HG03135 (cell line): ENCODE measurements around the gene MC2R.
"Not testable (repeated sequence)": the region's sequence is repeated elsewhere in the genome, so short reads cannot be mapped to it uniquely, and the experiment has no call there.

ENCODE experiments used
- ATAC-seq: cut with Tn5 transposase; IDR thresholded peaks from one replicate; pipeline ENCODE4 v1.9.1; 2021; ENCODE audit warnings: mild to moderate bottlenecking, moderate library complexity; ENCODE audit not compliant: unreplicated experiment

The MC2R gene

GRCh38 chr18:13894531-13894930 is 20.8 kb downstream of the MC2R start:
- no peak for ATAC-seq

GRCh38 chr18:13893418-13893760 is 21.9 kb downstream of the MC2R start:
- ATAC-seq, result peak; percentile 99

- no peak for ATAC-seq
These were observed 23.2 kb downstream of the MC2R start for GRCh38 chr18:13892098-13892497.

GRCh38 chr18:13890761-13891361 is 24.5 kb downstream of the MC2R start:
- no peak for ATAC-seq

GRCh38 chr18:13889671-13890070 is 25.7 kb downstream of the MC2R start:
- no peak for ATAC-seq

GRCh38 chr18:13888191-13888716 is 27.1 kb downstream of the MC2R start:
- ATAC-seq, result no peak

GRCh38 chr18:13885009-13885408 is 30.3 kb downstream of the MC2R start:
- ATAC-seq, result no peak

GRCh38 chr18:13879937-13880336 is 35.4 kb downstream of the MC2R start:
- ATAC-seq, result no peak

- ATAC-seq, result no peak
These were observed 35.8 kb downstream of the MC2R start for GRCh38 chr18:13879492-13879891.

GRCh38 chr18:13878857-13879256 is 36.5 kb downstream of the MC2R start:
- ATAC-seq, result no peak

- ATAC-seq, result no peak
These were observed 38.2 kb downstream of the MC2R start for GRCh38 chr18:13877157-13877556.

- ATAC-seq, result no peak
These were observed 40.8 kb downstream of the MC2R start for GRCh38 chr18:13874558-13874957.

GRCh38 chr18:13872932-13873331 is 42.4 kb downstream of the MC2R start:
- no peak for ATAC-seq

- no peak for ATAC-seq
These were observed 43.0 kb downstream of the MC2R start for GRCh38 chr18:13872373-13872772.

GRCh38 chr18:13871701-13872100 is 43.6 kb downstream of the MC2R start:
- ATAC-seq, result no peak

GRCh38 chr18:13868501-13869271 is 46.6 kb downstream of the MC2R start:
- no peak for ATAC-seq

GRCh38 chr18:13862898-13863297 is 52.4 kb downstream of the MC2R start:
- not testable (repeated sequence) for ATAC-seq

GRCh38 chr18:13849791-13850190 is 65.5 kb downstream of the MC2R start:
- ATAC-seq, result no peak

GRCh38 chr18:13836559-13836958 is 78.8 kb downstream of the MC2R start:
- ATAC-seq, result no peak

- no peak for ATAC-seq
These were observed 80.1 kb downstream of the MC2R start for GRCh38 chr18:13835202-13835601.

GRCh38 chr18:13834496-13835015 is 80.8 kb downstream of the MC2R start:
- no peak for ATAC-seq
